GOT3 (cell line): ENCODE measurements around the gene SNAPC2.
"Not testable (repeated sequence)": the region's sequence is repeated elsewhere in the genome, so short reads cannot be mapped to it uniquely, and the experiment has no call there.

Source experiments
- DNase-seq: peaks from one replicate; lab custom pipeline; 2025; ENCODE audit warnings: mixed read lengths; lab: John Stamatoyannopoulos, UW

The SNAPC2 gene

DNA sequence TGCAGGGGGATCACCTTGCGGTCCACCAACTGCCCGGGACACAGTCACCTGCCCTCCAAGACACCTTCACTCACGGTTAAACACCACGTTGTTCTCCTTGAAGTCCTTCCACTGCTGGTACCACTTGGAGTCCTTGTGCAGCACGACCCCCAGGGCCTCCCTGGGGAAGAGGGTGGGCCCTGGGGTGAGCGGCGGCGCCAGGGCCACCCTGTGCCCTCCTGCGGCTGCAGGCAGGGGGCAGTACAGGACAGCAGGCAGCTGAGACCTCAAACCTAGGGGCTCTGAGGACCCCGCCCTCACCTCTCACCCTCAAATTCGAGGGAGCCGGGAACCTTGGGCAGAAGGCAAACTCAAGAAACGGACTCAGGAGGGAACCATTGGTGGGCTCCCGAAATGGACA is 13.3 kb downstream of the SNAPC2 start:
- no peak for DNase-seq

DNA sequence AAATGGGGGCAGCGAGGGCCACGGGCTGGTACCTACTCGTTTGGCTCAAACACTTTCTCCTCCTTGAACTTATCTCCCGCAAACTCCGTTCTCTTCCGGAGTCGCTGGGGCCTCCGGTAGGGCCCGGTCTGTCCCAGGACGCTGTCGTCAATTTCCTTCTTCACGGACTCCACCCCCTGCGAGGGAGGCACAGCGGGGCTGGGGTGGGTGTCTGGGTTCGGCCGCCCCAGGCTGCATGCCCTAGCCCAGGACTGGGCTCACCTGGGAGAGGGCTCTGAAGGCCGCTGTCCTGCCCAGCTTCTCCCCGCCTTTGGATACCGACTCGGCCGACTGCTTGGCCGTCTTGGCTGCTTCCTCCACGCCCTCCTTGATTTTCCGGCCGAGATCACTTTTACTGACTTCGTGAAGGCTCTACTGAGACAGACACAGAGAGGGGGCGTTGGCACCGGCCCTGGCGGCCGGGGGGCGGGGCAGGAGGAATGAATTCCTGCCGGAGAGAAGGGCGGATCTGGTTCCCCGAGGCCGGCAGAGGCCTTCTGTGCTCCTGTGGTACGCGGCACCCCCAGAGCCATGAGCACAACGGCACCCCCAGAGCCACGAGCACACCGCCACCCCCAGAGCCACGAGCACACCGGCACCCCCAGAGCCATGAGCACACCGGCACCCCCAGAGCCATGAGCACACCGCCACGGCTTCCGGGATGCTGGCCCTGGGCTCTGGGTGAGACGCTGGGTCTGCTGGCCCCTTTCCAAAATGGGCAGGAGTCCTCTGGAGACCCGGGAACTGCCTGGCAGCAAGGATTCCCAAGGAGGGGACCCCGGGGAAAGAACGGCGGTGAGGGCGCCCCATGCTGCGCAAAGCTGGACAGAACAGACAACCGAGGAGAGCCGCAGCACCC is 13.9 kb downstream of the SNAPC2 start:
- DNase-seq = no peak

DNA sequence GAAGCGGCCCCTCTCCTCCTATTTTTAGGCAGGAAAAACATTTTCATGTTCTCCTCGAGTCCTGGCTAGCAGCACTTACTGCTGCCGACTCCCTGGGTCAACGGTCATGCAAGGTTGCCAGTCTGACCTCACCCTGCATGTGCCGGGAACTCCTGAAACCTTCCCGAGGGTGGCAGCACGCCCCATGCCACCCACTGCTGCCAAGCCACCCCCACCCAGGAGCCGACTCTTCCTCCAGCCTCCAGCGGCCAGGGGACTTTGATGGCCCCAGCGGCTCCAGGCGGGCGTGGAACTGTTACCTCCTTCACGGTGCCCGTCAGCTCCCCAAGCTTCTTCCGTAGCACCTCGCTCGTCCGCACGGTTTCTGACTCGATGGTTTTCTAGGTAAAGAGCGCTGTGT is 14.6 kb downstream of the SNAPC2 start:
- no peak for DNase-seq

DNA sequence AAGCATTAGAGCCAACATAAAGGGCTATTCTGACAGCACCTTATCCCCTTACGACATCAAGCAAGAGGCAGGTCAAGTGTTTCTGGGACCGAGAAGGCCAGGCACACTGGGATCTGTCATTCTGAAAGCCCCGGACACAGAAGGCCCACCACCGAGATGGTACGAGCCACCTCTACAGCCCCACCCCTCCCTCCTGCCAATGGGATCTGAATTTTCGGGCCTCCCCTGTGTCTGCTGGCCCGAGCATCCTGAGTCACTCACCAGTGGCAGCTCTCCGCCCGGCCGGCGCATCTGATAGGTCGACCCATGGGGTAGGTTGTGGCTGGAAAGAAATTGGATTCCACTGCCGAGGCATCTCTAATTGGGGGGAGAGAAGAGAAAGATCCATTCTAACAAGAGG is 20.7 kb downstream of the SNAPC2 start:
- no peak for DNase-seq

DNA sequence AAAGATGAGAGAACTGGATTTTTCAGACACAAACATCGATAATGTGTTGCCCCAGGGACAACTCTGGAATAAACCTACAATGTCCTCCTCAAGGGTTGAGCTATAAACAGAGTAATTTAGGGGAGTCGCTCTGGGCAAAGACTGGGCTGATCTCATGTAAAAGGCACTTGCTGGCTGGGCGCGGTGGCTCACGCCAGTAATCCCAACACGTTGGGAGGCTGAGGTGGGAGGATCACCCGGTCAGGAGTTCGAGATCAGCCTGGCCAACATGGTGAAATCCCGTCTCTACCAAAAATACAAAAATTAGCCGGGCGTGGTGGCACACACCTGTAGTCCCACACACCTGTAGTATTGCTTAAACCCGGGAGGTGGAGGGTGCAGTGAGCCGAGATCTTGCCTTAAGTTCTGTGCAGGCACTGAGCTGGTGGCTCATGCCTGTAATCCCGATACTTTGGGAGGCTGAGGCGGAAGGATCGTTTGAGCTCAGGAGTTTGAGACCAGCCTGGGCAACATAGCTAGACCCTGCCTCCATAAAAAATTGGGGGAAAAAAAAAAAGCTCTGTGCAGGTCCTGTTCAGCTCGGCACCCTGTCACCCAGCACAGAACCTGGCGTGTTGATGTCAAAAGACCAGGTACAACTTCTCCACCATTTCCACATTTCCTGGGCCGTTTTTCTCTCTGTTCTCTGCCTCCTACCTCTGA is 21.9 kb downstream of the SNAPC2 start:
- DNase-seq = no peak

DNA sequence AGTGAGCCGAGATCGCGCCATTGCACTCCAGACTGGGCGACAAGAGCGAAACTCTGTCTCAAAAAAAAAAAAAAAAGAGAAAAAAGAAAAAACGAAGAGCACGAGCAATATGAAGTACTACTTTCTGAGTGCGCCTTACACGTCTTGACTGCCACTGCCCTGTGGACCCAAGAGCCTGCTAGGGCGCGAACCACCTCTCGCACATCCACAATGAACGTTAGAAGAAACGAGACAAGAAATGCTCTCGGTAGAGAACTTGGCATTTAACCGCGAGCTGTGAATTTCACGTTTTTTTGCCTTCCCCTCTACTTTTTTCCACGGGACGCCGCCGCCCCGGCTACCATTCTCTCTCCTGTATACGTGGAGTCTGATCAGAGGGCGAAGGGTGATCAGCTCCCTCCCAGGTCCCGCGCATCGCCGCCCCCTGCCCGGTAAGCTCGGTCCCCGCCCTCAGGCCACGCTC is 22.9 kb downstream of the SNAPC2 start:
- DNase-seq = no peak

DNA sequence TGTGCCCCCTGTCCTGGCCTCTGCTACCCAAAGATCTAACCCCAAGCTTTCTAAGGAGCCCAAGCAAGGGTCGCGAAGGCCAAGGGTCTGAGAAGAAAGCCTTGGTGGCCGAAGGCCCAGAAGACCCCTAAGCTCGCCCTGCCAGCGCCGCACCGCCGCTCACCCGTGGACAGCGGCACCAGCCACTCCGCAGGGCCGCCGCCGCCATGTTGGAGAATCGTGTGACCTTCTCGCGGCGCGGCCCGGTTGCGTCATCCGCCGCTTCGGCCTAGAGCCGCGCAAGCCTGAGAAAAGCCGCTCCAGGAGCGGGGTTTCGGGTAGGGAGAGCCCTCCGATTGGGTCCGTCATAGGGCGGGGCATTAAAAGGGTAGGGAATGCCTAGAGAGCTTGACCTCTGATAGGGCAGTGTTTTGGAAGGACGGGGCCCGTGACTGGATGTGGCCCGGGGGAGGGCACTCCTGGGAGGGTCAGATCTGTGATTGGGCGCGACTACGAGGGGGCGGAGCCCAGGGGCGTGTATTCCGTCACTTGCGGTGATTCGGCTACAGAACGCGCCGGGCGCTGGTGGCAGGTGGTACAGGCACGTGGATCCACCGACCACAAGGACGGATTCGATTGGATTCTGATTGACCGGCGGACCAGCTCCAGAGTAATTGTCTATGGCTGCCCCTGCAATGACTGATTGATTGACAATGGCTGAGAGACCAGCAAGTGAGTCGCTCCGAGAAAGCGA is 23.5 kb downstream of the SNAPC2 start, which contains the start of gene TIMM44:
TIMM44 (minus strand) TSS at position 223 of the 733 bp plus-strand sequence; CDS start at position 208, 15 bp downstream.
- DNase-seq = peak; percentile 97

DNA sequence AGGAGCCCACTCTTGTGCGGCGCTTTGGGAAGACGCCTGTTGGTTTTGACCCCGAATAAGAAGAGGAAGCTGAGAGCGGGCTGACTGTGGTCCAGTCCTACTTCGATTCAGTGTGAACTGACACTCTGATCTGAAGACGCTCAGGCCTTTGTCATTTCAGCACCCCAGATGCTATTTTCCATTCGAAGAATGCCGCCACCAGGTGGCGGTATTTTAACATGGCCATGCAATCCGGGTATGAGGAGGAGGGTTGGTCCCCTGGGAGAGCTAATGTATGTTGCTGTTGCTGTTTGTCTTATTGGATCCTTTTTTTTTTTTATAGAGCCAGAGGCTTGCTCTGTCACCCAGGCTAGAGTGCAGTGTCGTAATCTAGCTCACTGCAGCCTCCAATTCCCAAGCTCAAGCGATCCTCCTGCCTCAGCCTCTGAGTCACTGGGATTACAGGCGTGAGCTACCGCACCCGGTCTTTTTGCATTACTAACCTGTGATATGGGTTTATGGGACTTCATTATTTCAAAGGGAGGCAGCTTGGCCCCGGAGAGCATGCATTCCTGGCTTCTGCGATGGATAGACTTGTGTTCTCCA is 24.1 kb downstream of the SNAPC2 start:
- DNase-seq = peak; percentile 54

DNA sequence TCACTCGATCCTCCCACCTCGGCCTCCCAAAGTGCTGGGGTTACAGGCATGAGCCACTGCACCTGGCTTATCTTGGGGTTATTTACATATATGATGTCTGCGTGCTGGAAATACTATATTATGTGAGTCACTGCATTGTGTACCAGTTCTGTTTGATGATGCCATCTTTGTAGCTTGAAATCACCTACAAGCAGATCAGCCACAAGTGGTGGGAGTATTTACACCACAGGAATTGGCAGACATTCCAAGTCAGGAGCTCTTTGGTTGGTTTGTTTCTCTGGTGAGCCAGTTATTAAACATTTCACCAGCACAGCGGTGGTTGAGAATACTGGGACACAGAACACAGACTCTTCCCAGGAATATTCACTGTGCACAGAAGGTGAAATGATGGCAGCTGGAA is 27.8 kb downstream of the SNAPC2 start:
- no peak for DNase-seq

DNA sequence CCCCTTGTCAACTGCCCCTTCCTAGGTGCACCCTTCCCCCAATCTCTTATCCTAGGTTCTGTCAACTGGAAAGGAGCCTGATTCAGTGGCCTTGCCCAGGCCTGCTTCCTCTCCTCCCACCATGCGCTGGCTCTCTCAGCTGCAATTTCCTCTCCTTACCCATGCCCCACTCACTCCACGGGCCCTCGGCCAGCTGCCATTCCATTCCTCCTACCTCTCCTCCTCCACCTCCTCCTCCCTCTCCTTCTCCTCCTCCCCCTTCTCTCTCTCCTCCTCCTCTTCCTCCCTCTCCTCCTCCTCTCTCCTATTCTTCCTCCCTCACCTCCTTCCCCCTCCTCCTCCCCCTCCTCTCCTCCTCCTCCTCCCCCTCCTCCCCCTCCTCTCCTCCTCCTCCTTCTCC is 32.9 kb downstream of the SNAPC2 start:
- DNase-seq = no peak

DNA sequence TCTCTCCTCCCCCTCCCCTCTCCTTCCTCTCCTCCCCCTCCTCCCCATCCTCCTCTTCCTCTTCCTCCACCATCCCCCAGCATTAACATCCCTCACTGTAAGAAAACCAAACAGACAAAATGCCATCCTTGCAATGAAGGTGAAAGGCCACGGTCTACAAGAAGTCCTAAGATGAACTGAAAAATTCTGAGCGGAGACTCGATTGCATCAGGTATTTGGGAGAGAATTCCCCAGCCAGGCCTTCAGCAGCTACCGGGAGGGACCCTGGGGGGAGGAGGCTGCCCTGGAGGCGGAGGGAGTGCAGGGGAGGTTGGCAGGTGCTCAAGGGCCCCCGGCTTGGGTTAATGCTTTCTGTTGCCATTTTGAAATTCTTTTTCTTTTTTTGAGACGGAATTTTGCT is 33.4 kb downstream of the SNAPC2 start:
- DNase-seq = no peak

DNA sequence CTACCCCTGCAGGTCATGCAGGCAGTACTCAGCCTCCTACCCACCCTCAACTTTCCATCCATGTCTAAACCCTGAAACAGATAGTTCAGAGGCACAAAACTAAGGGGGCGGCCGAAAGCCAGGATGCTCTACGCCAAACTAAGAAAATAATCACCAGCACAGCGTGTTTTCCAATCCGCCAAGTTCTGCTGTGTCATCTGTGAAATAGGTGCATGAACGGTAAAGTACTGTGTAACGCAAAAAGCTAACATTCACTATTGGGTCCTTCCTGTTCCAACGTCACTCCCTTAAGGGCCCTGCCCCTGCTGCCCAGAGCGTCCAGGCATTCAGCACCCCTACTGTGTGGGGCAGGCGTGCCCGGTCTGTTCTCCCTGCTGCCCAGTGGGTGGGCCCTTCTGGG is 35.6 kb downstream of the SNAPC2 start:
- DNase-seq = no peak

DNA sequence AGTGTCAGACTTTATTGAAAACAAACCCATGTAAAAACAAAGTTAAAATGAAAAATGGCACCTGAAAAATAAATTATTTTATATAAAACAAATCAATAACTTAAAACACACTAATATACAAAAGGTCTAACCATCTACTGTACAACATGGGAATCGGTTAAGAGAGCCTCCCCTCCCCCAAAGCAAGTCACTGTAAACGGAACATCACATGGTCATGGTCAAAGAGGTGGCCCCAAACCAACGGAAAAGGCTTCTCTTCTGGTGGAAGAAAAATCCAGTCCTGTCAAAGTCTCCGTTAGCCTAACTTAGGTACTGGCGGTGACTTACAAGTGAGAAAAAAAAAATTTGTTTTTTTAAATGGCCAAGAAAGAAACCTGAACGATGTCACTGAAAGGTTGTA is 39.1 kb downstream of the SNAPC2 start:
- DNase-seq = no peak

DNA sequence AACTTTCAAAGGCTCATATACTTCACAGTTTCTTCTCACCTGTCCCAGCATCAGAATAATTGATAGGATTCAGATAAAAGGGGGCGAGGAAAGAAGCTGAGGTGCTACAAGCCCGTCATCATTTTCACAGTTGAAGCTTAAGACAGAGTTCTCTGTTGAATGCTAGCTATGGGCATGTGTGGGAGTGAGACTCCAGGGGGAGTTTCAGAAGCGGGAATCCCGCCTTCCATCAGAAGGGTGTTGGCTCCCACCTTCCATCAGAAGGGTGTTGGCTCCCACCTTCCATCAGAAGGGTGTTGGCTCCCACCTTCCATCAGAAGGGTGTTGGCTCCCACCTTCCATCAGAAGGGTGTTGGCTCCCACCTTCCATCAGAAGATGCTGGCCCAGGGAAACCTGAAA is 40.9 kb downstream of the SNAPC2 start:
- not testable (repeated sequence) for DNase-seq

DNA sequence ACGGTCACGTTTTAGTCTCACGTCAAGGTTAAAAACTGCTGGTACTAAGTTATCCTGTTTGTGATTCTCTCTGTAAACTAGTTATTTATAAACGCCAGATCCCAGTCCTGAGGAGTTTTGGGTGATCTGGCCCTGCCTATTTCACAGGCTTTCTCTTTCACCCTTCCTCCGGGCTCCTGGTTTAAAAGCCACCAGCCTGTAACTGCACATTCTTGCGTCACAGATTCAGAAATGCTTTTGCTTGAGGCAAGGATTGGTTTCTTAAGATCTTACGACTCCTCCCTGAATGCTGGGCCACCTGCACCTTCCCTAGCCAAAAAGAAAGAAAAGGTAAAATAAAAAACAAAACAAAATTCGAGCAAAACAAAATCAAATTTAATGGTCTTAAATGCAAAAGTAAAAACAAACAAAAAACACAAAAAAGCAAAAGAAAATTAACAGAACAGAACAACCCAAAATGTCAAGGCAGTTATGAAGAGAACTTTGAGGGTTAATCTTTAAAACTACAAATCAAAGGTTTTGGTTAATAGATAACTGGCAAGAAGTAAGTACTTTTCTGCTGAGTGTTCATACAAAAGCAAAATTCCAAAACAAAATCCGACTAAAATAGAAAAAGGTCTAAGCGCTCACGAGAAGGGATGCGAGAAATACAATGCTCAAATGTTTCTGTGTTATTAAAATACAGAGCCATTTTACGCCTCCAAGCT is 41.9 kb downstream of the SNAPC2 start:
- no peak for DNase-seq

DNA sequence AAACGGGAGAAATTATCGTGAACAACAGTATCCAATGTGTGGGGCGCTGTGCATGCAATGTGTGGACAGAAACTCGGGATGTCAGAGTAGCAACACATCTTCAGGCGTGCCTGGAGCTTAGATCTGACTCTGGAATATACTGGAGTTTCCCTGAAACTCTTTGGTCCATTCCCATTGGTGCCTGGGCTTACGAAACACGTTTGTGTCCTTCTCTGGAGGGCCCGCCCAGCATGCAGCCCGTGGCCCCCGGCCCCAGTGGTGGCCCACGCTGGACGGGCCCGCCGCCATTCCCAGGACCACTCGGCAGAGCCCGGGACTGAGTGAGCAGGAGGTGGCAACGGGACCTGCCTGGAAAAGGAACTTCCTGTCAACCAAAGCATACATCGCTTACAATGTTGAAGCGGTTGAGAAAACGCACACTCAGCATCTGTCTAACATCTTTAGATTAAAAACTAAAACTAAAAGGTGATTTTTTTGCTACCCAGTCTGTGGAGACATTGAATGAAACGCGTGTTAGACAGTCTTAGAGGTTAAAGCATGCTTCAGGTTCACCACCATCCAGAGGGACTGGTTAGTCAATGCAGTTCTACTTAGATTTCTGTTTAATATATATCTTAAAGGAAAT is 42.6 kb downstream of the SNAPC2 start:
- DNase-seq = no peak

DNA sequence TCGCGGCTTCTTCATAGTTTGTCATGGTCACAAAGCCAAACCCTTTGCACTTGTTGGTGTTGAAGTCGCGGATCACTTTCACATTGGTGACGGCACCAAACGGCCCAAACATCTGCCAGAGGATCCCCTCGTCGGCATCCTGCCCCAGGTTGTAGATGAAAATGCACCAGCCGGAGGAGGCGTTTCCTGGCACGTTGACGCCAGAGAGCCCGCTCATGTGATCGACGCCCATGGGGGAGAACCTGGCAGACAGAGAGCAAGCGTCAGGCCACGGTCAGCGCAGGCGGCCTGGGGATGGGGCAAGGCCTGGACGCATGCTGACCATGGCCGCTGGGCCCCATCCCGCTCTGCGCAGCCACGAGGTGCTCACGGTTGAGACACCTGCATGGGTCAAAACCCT is 43.4 kb downstream of the SNAPC2 start:
- no peak for DNase-seq

DNA sequence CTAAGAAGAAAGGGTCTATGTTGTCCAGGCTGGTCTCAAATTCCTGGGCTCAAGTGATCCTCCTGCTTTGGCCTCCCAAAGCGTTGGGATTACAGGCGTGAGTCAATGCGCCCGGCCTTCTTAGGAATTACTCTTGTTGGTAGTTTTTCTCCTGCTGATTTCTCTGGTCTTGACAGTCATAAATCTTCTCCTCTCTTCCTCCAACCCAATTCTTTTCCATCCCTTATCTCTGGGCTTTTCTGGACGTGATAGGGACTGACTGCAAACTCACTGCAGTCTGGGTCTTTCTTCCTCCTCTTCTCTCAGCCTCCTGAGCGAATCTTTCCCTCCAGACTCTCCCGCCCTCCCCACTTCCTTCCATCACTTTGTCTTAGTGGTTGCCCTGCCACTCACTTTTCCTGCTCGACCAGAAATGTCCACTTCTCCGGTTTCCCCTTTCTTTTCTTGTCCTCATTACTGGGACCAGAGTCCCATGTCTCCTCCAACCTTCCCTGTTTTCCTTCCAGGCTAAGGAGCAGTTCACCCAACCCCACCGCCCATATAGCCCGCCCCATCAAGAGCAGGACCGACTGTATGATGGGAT is 45.2 kb downstream of the SNAPC2 start:
- no peak for DNase-seq

DNA sequence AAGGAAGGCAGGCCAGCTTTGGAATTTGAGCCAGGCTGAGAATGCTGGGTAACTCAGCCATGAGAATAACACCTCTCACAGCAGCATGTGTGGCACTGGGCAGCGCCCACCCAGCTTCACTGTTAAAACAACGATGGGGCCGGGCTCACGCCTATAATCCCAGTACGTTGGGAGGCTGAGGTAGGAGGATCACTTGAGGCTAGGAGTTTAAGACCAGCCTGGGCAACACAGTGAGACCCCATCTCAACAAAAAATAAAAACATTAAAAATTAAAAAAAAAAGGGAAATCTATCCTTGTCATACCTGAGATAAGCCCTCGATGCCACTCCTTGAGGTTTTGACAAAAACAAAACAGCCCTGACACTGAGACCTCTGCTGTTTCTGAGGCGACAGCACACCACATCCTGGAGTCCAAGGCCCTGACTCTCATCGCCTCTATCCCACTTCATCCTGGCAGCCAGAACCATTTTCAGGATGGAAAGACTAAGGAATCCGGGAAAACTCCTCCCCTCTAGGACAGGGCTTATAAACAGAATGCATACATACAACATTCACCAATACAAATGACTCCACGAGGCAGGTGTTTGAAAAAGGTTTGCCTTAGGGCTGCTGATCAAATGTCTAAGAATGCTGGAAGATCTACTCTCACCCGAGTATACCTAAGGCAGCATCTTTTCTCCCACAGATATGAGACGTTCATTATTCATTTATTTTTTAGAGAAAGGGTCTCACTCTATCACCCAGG is 46.0 kb downstream of the SNAPC2 start:
- DNase-seq = no peak
